ENCODE data around the gene PATZ1. TPM values are rescaled to one million over a fixed set of nuclear protein-coding genes. Genes with fewer than 3 reads are reported as not detected.

PATZ1 gene
- total RNA-seq, 1 experiment from 2014 or later: 120 TPM

DNA sequence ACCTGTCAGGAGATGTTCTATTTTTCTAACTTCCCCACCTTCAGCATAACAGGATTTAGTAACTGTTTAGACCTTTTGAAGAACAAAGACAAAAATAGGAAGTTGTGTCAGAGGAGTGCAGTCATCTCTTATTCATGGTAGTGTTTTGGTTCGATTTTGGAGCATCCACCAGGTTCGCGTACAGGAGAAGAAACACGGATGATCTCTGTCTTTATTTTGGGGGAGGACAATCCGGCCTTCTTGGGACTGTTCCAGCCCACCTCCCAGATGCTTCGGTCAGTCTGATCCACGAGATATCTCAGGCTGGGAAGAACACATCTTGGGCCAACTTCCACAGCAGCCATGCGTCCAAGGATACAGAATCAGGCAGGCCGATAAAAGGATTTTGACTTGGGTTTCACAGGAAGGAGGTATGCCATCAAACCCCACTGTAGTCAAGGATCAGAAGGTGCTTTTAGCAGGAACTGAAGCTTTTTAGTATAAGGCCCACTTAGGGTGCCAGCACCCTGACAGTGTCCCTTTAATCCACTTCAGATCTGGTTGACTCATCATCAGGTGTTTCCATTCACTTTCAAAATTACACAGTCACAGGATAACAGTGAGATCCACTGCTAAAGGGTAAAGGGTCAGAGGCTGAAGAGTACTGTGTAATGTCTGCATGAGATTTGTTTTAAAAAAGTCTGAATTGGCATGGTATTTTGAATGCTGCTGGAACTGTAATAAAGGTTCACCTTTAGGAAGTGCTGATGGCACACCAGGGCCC, 16.5 kb downstream of the PATZ1 start:
- no peak overlapping the region for H2BK120ac ChIP-seq (ENCODE audit: low read depth, low read length, poor library complexity, severe bottlenecking)
- no peaks in the 10 kb centered on the region for H3K4me1 ChIP-seq (ENCODE audit: insufficient read depth, low read length)
- H2AK5ac ChIP-seq (ENCODE audit: insufficient read length, low read length): no peak overlapping the region
- Mint-ChIP-seq H3K36me3 (ENCODE audit: insufficient read depth in 1 of 3, low read depth in 3 of 3) (peaks cover 48 to 98% (median 93%) of the 10 kb centered on the region in 3 experiments; a peak in 6 of 7 replicates), H3K27me3 (ENCODE audit: low read depth) (no peaks in the 10 kb centered on the region), H3K4me3 (no peak overlapping the region), H3K9me3 (no peaks in the 10 kb centered on the region), H3K27ac (peak overlapping the region; percentile 36 to 80 (median 49); a peak in 4 of 7 replicates), H3K4me1 (peaks cover 14 to 20% of the 10 kb centered on the region in 2 experiments)
- H3K23ac ChIP-seq (ENCODE audit: insufficient read length, low read depth, low read length): no peak overlapping the region
- TF ChIP-seq, protein P1, sequence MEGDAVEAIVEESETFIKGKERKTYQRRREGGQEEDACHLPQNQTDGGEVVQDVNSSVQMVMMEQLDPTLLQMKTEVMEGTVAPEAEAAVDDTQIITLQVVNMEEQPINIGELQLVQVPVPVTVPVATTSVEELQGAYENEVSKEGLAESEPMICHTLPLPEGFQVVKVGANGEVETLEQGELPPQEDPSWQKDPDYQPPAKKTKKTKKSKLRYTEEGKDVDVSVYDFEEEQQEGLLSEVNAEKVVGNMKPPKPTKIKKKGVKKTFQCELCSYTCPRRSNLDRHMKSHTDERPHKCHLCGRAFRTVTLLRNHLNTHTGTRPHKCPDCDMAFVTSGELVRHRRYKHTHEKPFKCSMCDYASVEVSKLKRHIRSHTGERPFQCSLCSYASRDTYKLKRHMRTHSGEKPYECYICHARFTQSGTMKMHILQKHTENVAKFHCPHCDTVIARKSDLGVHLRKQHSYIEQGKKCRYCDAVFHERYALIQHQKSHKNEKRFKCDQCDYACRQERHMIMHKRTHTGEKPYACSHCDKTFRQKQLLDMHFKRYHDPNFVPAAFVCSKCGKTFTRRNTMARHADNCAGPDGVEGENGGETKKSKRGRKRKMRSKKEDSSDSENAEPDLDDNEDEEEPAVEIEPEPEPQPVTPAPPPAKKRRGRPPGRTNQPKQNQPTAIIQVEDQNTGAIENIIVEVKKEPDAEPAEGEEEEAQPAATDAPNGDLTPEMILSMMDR (conservative IDR thresholded peaks at IDR 0.05): no peak
- H4K91ac ChIP-seq (ENCODE audit: insufficient read length, low read depth, low read length): no peak overlapping the region
- no peak overlapping the region for H4K8ac ChIP-seq (replicated peaks; ENCODE audit: insufficient read length, low read depth, low read length)
- H3K9me3 ChIP-seq (ENCODE audit: control insufficient read depth, low read depth, low read length): no peaks in the 10 kb centered on the region
- H3K56ac ChIP-seq (ENCODE audit: insufficient read length, low read depth, low read length): no peak overlapping the region
- H2BK15ac ChIP-seq (ENCODE audit: low read depth, low read length): no peak overlapping the region
- no CpG with 5 or more reads among the region's 9 CpGs for WGBS (ENCODE audit: extremely low coverage, insufficient read length, low lambda C conversion rate)
- no peaks in the 10 kb centered on the region for H4K20me1 ChIP-seq (ENCODE audit: control insufficient read depth, insufficient read depth, insufficient read length)
- H3K23me2 ChIP-seq (ENCODE audit: insufficient read length, low read depth, low read length, poor library complexity, severe bottlenecking): no peaks in the 10 kb centered on the region
- H3K4ac ChIP-seq (ENCODE audit: low read depth, low read length): no peak overlapping the region
- H2BK12ac ChIP-seq (ENCODE audit: insufficient read length, low read depth, low read length): no peak overlapping the region
- H3K27me3 ChIP-seq (ENCODE audit: insufficient read depth, low read length): no peaks in the 10 kb centered on the region
- H3K9ac ChIP-seq (ENCODE audit: extremely low read depth, insufficient read length, low read length): no peak overlapping the region
- no peak overlapping the region for H2AFZ ChIP-seq (ENCODE audit: low read length)
- H3K79me1 ChIP-seq (ENCODE audit: insufficient read depth, low read depth, low read length, poor library complexity, severe bottlenecking): peaks cover 3% of the 10 kb centered on the region
- H3K4me2 ChIP-seq (ENCODE audit: insufficient read depth, insufficient read length, low read length): no peak overlapping the region
- no peak overlapping the region for H3K18ac ChIP-seq (ENCODE audit: insufficient read length, low read depth, low read length)
- H3K14ac ChIP-seq (ENCODE audit: insufficient read depth, low read length): no peak overlapping the region
- no peak overlapping the region for H4K5ac ChIP-seq (ENCODE audit: insufficient read length, low read depth, low read length)
- no peak overlapping the region for H2BK20ac ChIP-seq (ENCODE audit: low read depth, low read length, poor library complexity, severe bottlenecking)
- no peak overlapping the region for H2BK5ac ChIP-seq (ENCODE audit: insufficient read length, low read length)
- H3K79me2 ChIP-seq (ENCODE audit: insufficient read depth, low read length): no peaks in the 10 kb centered on the region
- DNase-seq: no peak
- no peak overlapping the region for H3K27ac ChIP-seq (ENCODE audit: insufficient read length, low read depth, low read length)
- no peak overlapping the region for H3T11ph ChIP-seq (ENCODE audit: low read length)
